Neural progenitor cell (in vitro differentiated cells): ENCODE measurements around the gene CENPM. TPM values are rescaled to one million over a fixed set of nuclear protein-coding genes. Genes with fewer than 3 reads are reported as not detected.
A peak's percentile ranks its signal among the peaks of the same experiment; 100 is the strongest.

ENCODE experiments used
- DNase-seq: peaks from one replicate; pipeline ENCODE4 v3.0.0-alpha.2; 2016; ENCODE audit warnings: low spot score
- H2AFZ ChIP-seq: fragments of 200-600 bp; sonication (generic); replicated peaks from 2 replicates; pipeline ENCODE4 v1.6.1; 2016; ENCODE audit warnings: antibody characterized with exemption
- H3F3A ChIP-seq: fragments of 200-600 bp; sonication (generic); 2 replicates; pipeline ENCODE4 v1.6.1; 2016; ENCODE audit warnings: antibody characterized with exemption, low read depth
- H3K27ac ChIP-seq: fragments of 200-600 bp; sonication (generic); 2 replicates; pipeline ENCODE4 v1.5.1; 2016; ENCODE audit warnings: mild to moderate bottlenecking
- H3K27me3 ChIP-seq: fragments of 200-600 bp; sonication (generic); 2 replicates; pipeline ENCODE4 v1.6.1; 2016; ENCODE audit warnings: mild to moderate bottlenecking, moderate library complexity
- H3K36me3 ChIP-seq: fragments of 200-600 bp; sonication (generic); 2 replicates; pipeline ENCODE4 v1.5.1; 2016
- H3K4me1 ChIP-seq: fragments of 200-600 bp; sonication (generic); 2 replicates; pipeline ENCODE4 v1.6.1; 2016; ENCODE audit warnings: mixed run types
- H3K4me2 ChIP-seq: fragments of 200-600 bp; sonication (generic); 2 replicates; pipeline ENCODE4 v1.6.1; 2016
- H3K4me3 ChIP-seq: fragments of 200-600 bp; sonication (generic); 2 replicates; pipeline ENCODE4 v1.5.1; 2016
- H3K79me2 ChIP-seq: fragments of 200-600 bp; sonication (generic); 2 replicates; pipeline ENCODE4 v1.6.1; 2016; ENCODE audit warnings: low read depth
- H3K9ac ChIP-seq: fragments of 200-600 bp; sonication (generic); 2 replicates; pipeline ENCODE4 v1.6.1; 2016
- H3K9me3 ChIP-seq: fragments of 200-600 bp; sonication (generic); 2 replicates; pipeline ENCODE4 v1.5.1; 2016; ENCODE audit warnings: low read depth
- H4K20me1 ChIP-seq: fragments of 200-600 bp; sonication (generic); 2 replicates; pipeline ENCODE4 v1.6.1; 2016; ENCODE audit warnings: low read depth
- H3K27ac Mint-ChIP-seq: 3 replicates; pipeline ENCODE4 v1.8.0; 2021; ENCODE audit warnings: mixed read lengths
- H3K27me3 Mint-ChIP-seq: 2 replicates; pipeline ENCODE4 v1.8.0; 2022; ENCODE audit warnings: low read depth, mild to moderate bottlenecking, inconsistent platforms, moderate library complexity, mixed read lengths; ENCODE audit not compliant: insufficient read depth
- H3K36me3 Mint-ChIP-seq: 3 replicates; pipeline ENCODE4 v1.8.0; 2021; ENCODE audit warnings: mixed read lengths
- H3K4me1 Mint-ChIP-seq: 3 replicates; pipeline ENCODE4 v1.8.0; 2021; ENCODE audit warnings: mixed read lengths
- H3K4me3 Mint-ChIP-seq: 3 replicates; pipeline ENCODE4 v1.8.0; 2021; ENCODE audit warnings: mild to moderate bottlenecking, moderate library complexity, mixed read lengths
- H3K9me3 Mint-ChIP-seq: 3 replicates; pipeline ENCODE4 v1.8.0; 2020; ENCODE audit warnings: mixed read lengths
- CTCF ChIP-seq: fragments of 200-600 bp; sonication (generic); IDR thresholded peaks from 2 replicates; pipeline ENCODE4 v1.5.1; 2017; ENCODE audit warnings: antibody characterized with exemption, mild to moderate bottlenecking
- EZH2 ChIP-seq: fragments of 200-600 bp; sonication (generic); IDR thresholded peaks from 2 replicates; pipeline ENCODE4 v1.6.1; 2017; ENCODE audit warnings: antibody characterized with exemption, mild to moderate bottlenecking, moderate library complexity
- EZH2phosphoT487 ChIP-seq: fragments of 200-600 bp; sonication (generic); IDR thresholded peaks from 2 replicates; pipeline ENCODE4 v1.6.1; 2017; ENCODE audit warnings: antibody characterized with exemption
- total RNA-seq: library from RNA; depleted of rRNA; stranded (reverse); fragments of >200 nt; gene quantifications from 2 replicates; pipeline ENCODE4 v1.2.3, GENCODE V29; 2015; ENCODE audit warnings: low replicate concordance

The CENPM gene
- total RNA-seq, 1 donor from 2014 or later: 20.2 TPM

GRCh38 chr22:41931701-41932269 lies 15.2 kb downstream of the CENPM start:
- peaks cover 22% of the 10 kb centered on the region for H3K4me1 Mint-ChIP-seq
- peaks cover 22% of the 10 kb centered on the region for H3F3A ChIP-seq
- H3K79me2 ChIP-seq: no peaks in the 10 kb centered on the region
- no peak for TF ChIP-seq EZH2phosphoT487
- no peak for TF ChIP-seq CTCF
- TF ChIP-seq EZH2: no peak
- no peak for DNase-seq
- peaks cover 5% of the 10 kb centered on the region for H3K36me3 Mint-ChIP-seq
- no peak overlapping the region for H3K4me3 Mint-ChIP-seq
- H3K27me3 Mint-ChIP-seq: peaks cover 6% of the 10 kb centered on the region
- no peak overlapping the region for H2AFZ ChIP-seq
- no peak overlapping the region for H3K9ac ChIP-seq
- no peak overlapping the region for H3K4me2 ChIP-seq
- no peaks in the 10 kb centered on the region for H3K9me3 ChIP-seq
- H3K27ac Mint-ChIP-seq: peak overlapping the region; percentile 79
- peaks cover 7% of the 10 kb centered on the region for H3K4me1 ChIP-seq
- H4K20me1 ChIP-seq: no peaks in the 10 kb centered on the region
- no peak overlapping the region for H3K4me3 ChIP-seq
- no peaks in the 10 kb centered on the region for H3K36me3 ChIP-seq
- peaks cover 17% of the 10 kb centered on the region for H3K27me3 ChIP-seq
- no peak overlapping the region for H3K27ac ChIP-seq
- no peaks in the 10 kb centered on the region for H3K9me3 Mint-ChIP-seq

GRCh38 chr22:41929418-41929810 lies 17.5 kb downstream of the CENPM start:
- peaks cover 5% of the 10 kb centered on the region for H3K36me3 Mint-ChIP-seq
- TF ChIP-seq EZH2phosphoT487: no peak
- no peak for TF ChIP-seq CTCF
- no peak for TF ChIP-seq EZH2
- DNase-seq: no peak

GRCh38 chr22:41928593-41929417 lies 18.1 kb downstream of the CENPM start:
- Mint-ChIP-seq H3K27me3 (peaks cover 14% of the 10 kb centered on the region), H3K4me1 (peaks cover 30% of the 10 kb centered on the region), H3K27ac (peak overlapping the region; percentile 76), H3K9me3 (no peaks in the 10 kb centered on the region), H3K36me3 (peaks cover 5% of the 10 kb centered on the region), H3K4me3 (no peak overlapping the region)
- no peak for DNase-seq
- H2AFZ ChIP-seq: no peak overlapping the region
- H3K27ac ChIP-seq: no peak overlapping the region
- TF ChIP-seq CTCF: no peak
- H3K4me2 ChIP-seq: no peak overlapping the region
- no peak overlapping the region for H3K4me3 ChIP-seq
- H3K36me3 ChIP-seq: no peaks in the 10 kb centered on the region
- H3K27me3 ChIP-seq: peaks cover 47% of the 10 kb centered on the region
- H3K9ac ChIP-seq: no peak overlapping the region
- H3K4me1 ChIP-seq: peaks cover 12% of the 10 kb centered on the region
- H3K79me2 ChIP-seq: no peaks in the 10 kb centered on the region
- peaks cover 10% of the 10 kb centered on the region for H4K20me1 ChIP-seq
- no peaks in the 10 kb centered on the region for H3K9me3 ChIP-seq
- peaks cover 33% of the 10 kb centered on the region for H3F3A ChIP-seq

More at GRCh38 chr22:41929418-41929810, 17.5 kb downstream of the CENPM start:
- peaks cover 12% of the 10 kb centered on the region for H3K4me1 ChIP-seq
- H3K27me3 ChIP-seq: peaks cover 41% of the 10 kb centered on the region
- peaks cover 33% of the 10 kb centered on the region for H3F3A ChIP-seq
- H3K4me3 ChIP-seq: no peak overlapping the region
- Mint-ChIP-seq H3K4me1 (peaks cover 30% of the 10 kb centered on the region), H3K4me3 (peak overlapping the region; percentile 33), H3K27me3 (peaks cover 14% of the 10 kb centered on the region), H3K9me3 (no peaks in the 10 kb centered on the region), H3K27ac (peak overlapping the region; percentile 76)
- H3K27ac ChIP-seq: no peak overlapping the region
- no peaks in the 10 kb centered on the region for H3K36me3 ChIP-seq
- no peaks in the 10 kb centered on the region for H3K9me3 ChIP-seq
- peaks cover 10% of the 10 kb centered on the region for H4K20me1 ChIP-seq
- no peaks in the 10 kb centered on the region for H3K79me2 ChIP-seq
- H3K4me2 ChIP-seq: no peak overlapping the region
- no peak overlapping the region for H2AFZ ChIP-seq
- no peak overlapping the region for H3K9ac ChIP-seq
